Epithelial cell of esophagus (primary cell): ENCODE data around the gene DPYSL3.

Experiments used
- DNase-seq: peaks from one replicate; pipeline ENCODE4 v3.0.0; 2010; ENCODE audit warnings: low read depth
- H3K4me3 ChIP-seq: 2 replicates; pipeline ENCODE4 v1.5.1; 2011; ENCODE audit warnings: mild to moderate bottlenecking, low read length, control low read depth
- TF ChIP-seq, protein P1 (sequence below): IDR thresholded peaks from 2 replicates; pipeline ENCODE4 v1.5.1; 2011; ENCODE audit warnings: low read depth, mild to moderate bottlenecking, low read length, control low read depth, inconsistent platforms; ENCODE audit not compliant: insufficient read depth; ENCODE audit errors: missing control alignments

DPYSL3 gene

GRCh38 chr5:147434049-147434448, 75.8 kb downstream of the DPYSL3 start:
- no peak overlapping the region for H3K4me3 ChIP-seq
- TF ChIP-seq, protein P1, sequence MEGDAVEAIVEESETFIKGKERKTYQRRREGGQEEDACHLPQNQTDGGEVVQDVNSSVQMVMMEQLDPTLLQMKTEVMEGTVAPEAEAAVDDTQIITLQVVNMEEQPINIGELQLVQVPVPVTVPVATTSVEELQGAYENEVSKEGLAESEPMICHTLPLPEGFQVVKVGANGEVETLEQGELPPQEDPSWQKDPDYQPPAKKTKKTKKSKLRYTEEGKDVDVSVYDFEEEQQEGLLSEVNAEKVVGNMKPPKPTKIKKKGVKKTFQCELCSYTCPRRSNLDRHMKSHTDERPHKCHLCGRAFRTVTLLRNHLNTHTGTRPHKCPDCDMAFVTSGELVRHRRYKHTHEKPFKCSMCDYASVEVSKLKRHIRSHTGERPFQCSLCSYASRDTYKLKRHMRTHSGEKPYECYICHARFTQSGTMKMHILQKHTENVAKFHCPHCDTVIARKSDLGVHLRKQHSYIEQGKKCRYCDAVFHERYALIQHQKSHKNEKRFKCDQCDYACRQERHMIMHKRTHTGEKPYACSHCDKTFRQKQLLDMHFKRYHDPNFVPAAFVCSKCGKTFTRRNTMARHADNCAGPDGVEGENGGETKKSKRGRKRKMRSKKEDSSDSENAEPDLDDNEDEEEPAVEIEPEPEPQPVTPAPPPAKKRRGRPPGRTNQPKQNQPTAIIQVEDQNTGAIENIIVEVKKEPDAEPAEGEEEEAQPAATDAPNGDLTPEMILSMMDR: no peak
- no peak for DNase-seq

DNA sequence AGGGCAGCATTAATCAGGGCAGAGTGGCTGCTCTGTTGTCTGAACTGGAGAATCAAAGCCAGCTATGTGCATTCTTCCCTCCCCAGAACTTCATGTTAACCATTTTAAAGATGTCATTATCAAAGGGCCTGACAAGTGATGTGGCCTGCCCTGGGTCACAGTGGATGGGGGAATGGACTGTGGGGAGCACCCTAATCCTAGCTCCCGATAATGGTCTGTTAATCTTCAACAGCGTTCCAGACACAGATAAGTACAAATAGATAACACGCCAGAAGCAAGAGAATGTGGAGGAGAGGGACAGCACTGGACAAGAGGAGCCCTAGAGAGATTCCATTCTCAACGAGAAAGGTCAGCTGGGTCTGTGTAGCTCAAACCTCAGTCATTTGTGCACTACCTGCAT, 77.5 kb downstream of the DPYSL3 start:
- DNase-seq: no peak
- no peak overlapping the region for H3K4me3 ChIP-seq
- TF ChIP-seq, protein P1: no peak

GRCh38 chr5:147431586-147431985, 78.3 kb downstream of the DPYSL3 start:
- DNase-seq: no peak
- no peak overlapping the region for H3K4me3 ChIP-seq
- TF ChIP-seq, protein P1: no peak

GRCh38 chr5:147430628-147431027, 79.2 kb downstream of the DPYSL3 start:
- no peak overlapping the region for H3K4me3 ChIP-seq
- no peak for DNase-seq
- TF ChIP-seq, protein P1: no peak

DNA sequence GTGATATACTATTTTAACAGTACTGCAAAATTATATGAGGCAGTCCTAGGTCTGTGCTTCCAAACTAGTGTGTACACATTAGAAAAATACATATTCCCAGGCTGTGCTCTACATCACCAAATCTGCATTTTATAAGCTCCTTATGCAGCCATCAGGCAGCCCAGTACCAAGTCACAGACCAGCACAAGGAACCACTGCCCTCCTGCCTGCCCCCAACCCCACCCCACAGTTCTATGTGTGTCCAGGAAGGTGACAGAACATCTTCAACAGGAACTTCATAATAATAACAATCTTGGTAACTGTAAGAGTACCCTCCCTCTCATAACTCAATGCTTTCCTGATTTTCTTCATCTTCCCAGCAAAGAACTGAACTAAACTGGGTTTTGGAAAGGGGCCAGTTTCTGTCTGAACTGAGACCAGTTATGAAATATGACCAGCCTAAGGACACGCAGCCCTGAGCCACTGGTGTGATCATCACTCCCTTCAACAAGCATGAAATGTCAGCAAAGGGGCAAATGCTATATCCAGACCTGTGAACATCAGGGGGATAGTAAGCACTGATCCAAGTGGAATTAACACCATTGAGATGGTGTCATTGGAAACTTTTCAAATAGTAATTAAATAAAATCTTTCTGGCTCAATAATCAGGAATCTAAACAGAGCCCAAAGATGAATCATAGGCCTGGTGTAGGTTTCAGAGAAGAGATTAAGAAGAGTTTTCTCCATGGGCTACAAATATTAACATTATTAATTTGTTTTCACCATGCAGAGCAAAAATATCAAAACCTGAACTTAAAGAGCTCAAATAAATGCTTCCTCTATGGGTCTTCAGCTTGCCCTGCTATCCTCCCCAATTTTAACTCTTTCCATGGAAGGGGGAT, 82.1 kb downstream of the DPYSL3 start:
- H3K4me3 ChIP-seq: no peak overlapping the region
- DNase-seq: peak; percentile 42
- TF ChIP-seq, protein P1: no peak

- no peak for DNase-seq
- TF ChIP-seq, protein P1: no peak
- no peak overlapping the region for H3K4me3 ChIP-seq
These were observed 83.1 kb downstream of the DPYSL3 start for GRCh38 chr5:147426640-147427327.

DNA sequence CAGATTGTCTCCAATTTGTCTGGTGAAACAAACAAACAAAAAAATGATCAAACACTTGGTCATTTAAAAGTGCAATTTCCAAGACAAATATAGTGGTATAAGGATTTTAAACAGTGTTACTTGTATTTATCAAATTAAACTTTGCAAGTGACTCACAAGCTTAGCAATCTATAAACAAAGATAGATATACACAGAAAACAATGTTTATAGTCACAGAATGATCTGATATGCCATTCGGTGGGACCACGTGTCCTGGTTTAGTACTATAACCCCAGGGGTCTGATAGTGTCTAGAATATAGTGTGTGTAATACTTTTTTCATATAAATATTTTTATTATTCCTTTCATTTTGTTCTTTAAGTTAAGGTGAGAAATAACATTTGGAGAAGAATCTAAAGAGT, 91.3 kb downstream of the DPYSL3 start:
- no peak overlapping the region for H3K4me3 ChIP-seq
- TF ChIP-seq, protein P1: no peak
- DNase-seq: no peak
